H9 (cell line): Measurements from ENCODE around the gene MTOR. TPM values are rescaled to one million over a fixed set of nuclear protein-coding genes. Genes with fewer than 3 reads are reported as not detected.

Source experiments
- DNase-seq: peaks from one replicate; pipeline ENCODE4 v3.0.0-alpha.2; 2017
- H2AFZ ChIP-seq: one replicate; pipeline ENCODE4 v1.6.1; 2013; ENCODE audit warnings: mild to moderate bottlenecking, low read length, control low read depth, moderate library complexity
- H2AK5ac ChIP-seq: 2 replicates; pipeline ENCODE4 v1.6.1; 2013; ENCODE audit warnings: low read length, control low read depth, mixed read lengths; ENCODE audit not compliant: insufficient read length
- H2BK120ac ChIP-seq: one replicate; pipeline ENCODE4 v1.6.1; 2013; ENCODE audit warnings: low read depth, mild to moderate bottlenecking, low read length, control low read depth, inconsistent platforms; ENCODE audit not compliant: poor library complexity, severe bottlenecking
- H2BK12ac ChIP-seq: 2 replicates; pipeline ENCODE4 v1.6.1; 2013; ENCODE audit warnings: low read length, control low read depth, mixed read lengths, low read depth; ENCODE audit not compliant: insufficient read length
- H2BK15ac ChIP-seq: 2 replicates; pipeline ENCODE4 v1.6.1; 2013; ENCODE audit warnings: low read depth, low read length, control low read depth
- H2BK20ac ChIP-seq: one replicate; pipeline ENCODE4 v1.6.1; 2013; ENCODE audit warnings: low read depth, mild to moderate bottlenecking, low read length, control low read depth, inconsistent platforms; ENCODE audit not compliant: poor library complexity, severe bottlenecking
- H2BK5ac ChIP-seq: 2 replicates; pipeline ENCODE4 v1.6.1; 2013; ENCODE audit warnings: low read length, control low read depth, mixed read lengths; ENCODE audit not compliant: insufficient read length
- H3K14ac ChIP-seq: 2 replicates; pipeline ENCODE4 v1.6.1; 2013; ENCODE audit warnings: low read length, control low read depth; ENCODE audit not compliant: insufficient read depth
- H3K18ac ChIP-seq: 2 replicates; pipeline ENCODE4 v1.6.1; 2013; ENCODE audit warnings: low read depth, mild to moderate bottlenecking, mixed read lengths, low read length, control low read depth; ENCODE audit not compliant: insufficient read length
- H3K23ac ChIP-seq: 2 replicates; pipeline ENCODE4 v1.6.1; 2013; ENCODE audit warnings: low read length, control low read depth, mixed read lengths, low read depth; ENCODE audit not compliant: insufficient read length
- H3K23me2 ChIP-seq: 2 replicates; pipeline ENCODE4 v1.6.1; 2013; ENCODE audit warnings: low read depth, mild to moderate bottlenecking, mixed read lengths, low read length, control low read depth; ENCODE audit not compliant: insufficient read length, poor library complexity, severe bottlenecking
- H3K27ac ChIP-seq: 2 replicates; pipeline ENCODE4 v1.5.1; 2013; ENCODE audit warnings: low read length, control low read depth, mixed read lengths, low read depth; ENCODE audit not compliant: insufficient read length
- H3K27me3 ChIP-seq: 2 replicates; pipeline ENCODE4 v1.6.1; 2013; ENCODE audit warnings: low read length, control low read depth, inconsistent platforms; ENCODE audit not compliant: insufficient read depth
- H3K4ac ChIP-seq: 2 replicates; pipeline ENCODE4 v1.6.1; 2013; ENCODE audit warnings: low read depth, mild to moderate bottlenecking, control low read depth, inconsistent platforms, low read length, moderate library complexity
- H3K4me1 ChIP-seq: 2 replicates; pipeline ENCODE4 v1.6.1; 2013; ENCODE audit warnings: low read length, control low read depth, inconsistent platforms; ENCODE audit not compliant: insufficient read depth
- H3K4me2 ChIP-seq: 2 replicates; pipeline ENCODE4 v1.6.1; 2013; ENCODE audit warnings: low read length, control low read depth, mixed read lengths; ENCODE audit not compliant: insufficient read length, insufficient read depth
- H3K56ac ChIP-seq: 2 replicates; pipeline ENCODE4 v1.6.1; 2013; ENCODE audit warnings: low read depth, mild to moderate bottlenecking, mixed read lengths, low read length, control low read depth; ENCODE audit not compliant: insufficient read length
- H3K79me1 ChIP-seq: 2 replicates; pipeline ENCODE4 v1.6.1; 2013; ENCODE audit warnings: low read depth, mild to moderate bottlenecking, moderate library complexity, low read length, control low read depth, inconsistent platforms; ENCODE audit not compliant: insufficient read depth, poor library complexity, severe bottlenecking
- H3K79me2 ChIP-seq: 2 replicates; pipeline ENCODE4 v1.6.1; 2013; ENCODE audit warnings: low read length, control low read depth, inconsistent platforms; ENCODE audit not compliant: insufficient read depth
- H3K9ac ChIP-seq: 2 replicates; pipeline ENCODE4 v1.6.1; 2013; ENCODE audit warnings: low read length, control low read depth, mixed read lengths; ENCODE audit not compliant: insufficient read length; ENCODE audit errors: extremely low read depth
- H3K9me3 ChIP-seq: one replicate; pipeline ENCODE4 v1.6.1; 2013; ENCODE audit warnings: low read depth, low read length, inconsistent platforms; ENCODE audit not compliant: control insufficient read depth
- H3T11ph ChIP-seq: one replicate; pipeline ENCODE4 v1.6.1; 2013; ENCODE audit warnings: mild to moderate bottlenecking, low read length, control low read depth, inconsistent platforms
- H4K20me1 ChIP-seq: one replicate; pipeline ENCODE4 v1.6.1; 2013; ENCODE audit not compliant: control insufficient read depth, insufficient read length, insufficient read depth
- H4K5ac ChIP-seq: 2 replicates; pipeline ENCODE4 v1.6.1; 2013; ENCODE audit warnings: low read depth, mild to moderate bottlenecking, mixed read lengths, low read length, control low read depth; ENCODE audit not compliant: insufficient read length
- H4K8ac ChIP-seq: replicated peaks from 2 replicates; pipeline ENCODE4 v1.6.1; 2013; ENCODE audit warnings: low read length, control low read depth, mixed read lengths, low read depth; ENCODE audit not compliant: insufficient read length
- H4K91ac ChIP-seq: 2 replicates; pipeline ENCODE4 v1.6.1; 2013; ENCODE audit warnings: low read depth, mild to moderate bottlenecking, moderate library complexity, mixed read lengths, low read length, control low read depth; ENCODE audit not compliant: insufficient read length
- H3K27ac Mint-ChIP-seq, 3 experiments: 2 replicates in 2 of 3; 3 replicates in 1 of 3; pipeline ENCODE4 v1.8.0; 2020 to 2021; ENCODE audit warnings: mixed read lengths in 3 of 3, mild to moderate bottlenecking in 1 of 3, moderate library complexity in 1 of 3
- H3K27me3 Mint-ChIP-seq: 2 replicates; pipeline ENCODE4 v1.8.0; 2021; ENCODE audit warnings: low read depth, mild to moderate bottlenecking, moderate library complexity, mixed read lengths
- H3K36me3 Mint-ChIP-seq, 3 experiments: 2 replicates in 2 of 3; 3 replicates in 1 of 3; pipeline ENCODE4 v1.8.0; 2020 to 2021; ENCODE audit warnings: low read depth in 3 of 3, mixed read lengths in 3 of 3; ENCODE audit not compliant: insufficient read depth in 1 of 3
- H3K4me1 Mint-ChIP-seq, 2 experiments: 2 replicates each; pipeline ENCODE4 v1.8.0; 2020; ENCODE audit warnings: mixed read lengths in 2 of 2
- H3K4me3 Mint-ChIP-seq, 2 experiments: 2 replicates in 1 of 2; 3 replicates in 1 of 2; pipeline ENCODE4 v1.8.0; 2020 to 2021; ENCODE audit warnings: mild to moderate bottlenecking in 2 of 2, mixed read lengths in 2 of 2, moderate library complexity in 1 of 2
- H3K9me3 Mint-ChIP-seq, 2 experiments: 2 replicates in 1 of 2; 3 replicates in 1 of 2; pipeline ENCODE4 v1.8.0; 2020; ENCODE audit warnings: mild to moderate bottlenecking in 2 of 2, mixed read lengths in 2 of 2, moderate library complexity in 1 of 2
- CTCF ChIP-seq: fragments of 200-600 bp; sonication (generic); conservative IDR thresholded peaks from 3 replicates; pipeline ENCODE4 v1.8.0; 2021; ENCODE audit warnings: antibody characterized with exemption, mild to moderate bottlenecking
- whole genome bisulfite sequencing: extraction: QIAGEN DNeasy Blood & Tissue Kit; methylation state at CpG from one replicate; pipeline ENCODE4 v1.1.7; 2013; ENCODE audit warnings: missing lambda C conversion rate, low lambda C conversion rate, mixed read lengths; ENCODE audit not compliant: insufficient read length; ENCODE audit errors: extremely low coverage; 5-methylcytosine and 5-hydroxymethylcytosine counted together
- total RNA-seq: library from RNA; stranded (reverse); gene quantifications from 2 replicates; pipeline ENCODE4 v1.2.1, GENCODE V29; 2021

MTOR gene
- total RNA-seq, 1 experiment from 2014 or later = 67.5 TPM

GRCh38 chr1:11099310-11100148 lies 162.8 kb downstream of the MTOR start, which contains the start of gene EXOSC10:
EXOSC10 (minus strand) TSS chr1:11099869; CDS start chr1:11099831, 38 bp downstream.
- Histone ChIP-seq H3K23me2 (no peaks in the 10 kb centered on the region), H4K20me1 (no peaks in the 10 kb centered on the region), H3K4me2 (peak within 1 kb of the TSS; percentile 50), H4K8ac (no peak within 1 kb of the TSS), H3K23ac (no peak within 1 kb of the TSS), H2BK20ac (no peak within 1 kb of the TSS), H3K14ac (peak within 1 kb of the TSS; percentile 88), H2BK120ac (no peak within 1 kb of the TSS), H3K79me2 (no peaks in the 10 kb centered on the region), H2AFZ (peak within 1 kb of the TSS; percentile 44), H2AK5ac (no peak within 1 kb of the TSS), H3T11ph (no peak within 1 kb of the TSS), H2BK5ac (no peak within 1 kb of the TSS), H3K27ac (no peak within 1 kb of the TSS), H3K27me3 (no peaks in the 10 kb centered on the region), H2BK15ac (no peak within 1 kb of the TSS), H3K4me1 (no peaks in the 10 kb centered on the region), H3K9ac (peak within 1 kb of the TSS; percentile 82), H3K56ac (no peak within 1 kb of the TSS), H3K18ac (peak within 1 kb of the TSS; percentile 76), H3K9me3 (no peaks in the 10 kb centered on the region), H4K91ac (no peak within 1 kb of the TSS), H3K79me1 (no peaks in the 10 kb centered on the region), H2BK12ac (no peak within 1 kb of the TSS), H3K4ac (no peak within 1 kb of the TSS), H4K5ac (no peak within 1 kb of the TSS)
- no CpG with 5 or more reads among the region's 78 CpGs for WGBS
- Mint-ChIP-seq H3K27me3 (no peaks in the 10 kb centered on the region), H3K27ac (peak within 1 kb of the TSS; percentile 90 to 99 (median 97)), H3K9me3 (no peaks in the 10 kb centered on the region), H3K4me3 (peak within 1 kb of the TSS; percentile 94 to 96), H3K36me3 (peaks cover 9 to 37% (median 33%) of the 10 kb centered on the region in 3 experiments; a peak in 6 of 7 replicates), H3K4me1 (peaks cover 3 to 4% of the 10 kb centered on the region in 2 experiments; a peak in 3 of 4 replicates)
- no peak for TF ChIP-seq CTCF
- peak; percentile 94 for DNase-seq
